HG03571 (cell line): ENCODE results near the gene CMAS.
"Not testable (repeated sequence)": the region's sequence is repeated elsewhere in the genome, so short reads cannot be mapped to it uniquely, and the experiment has no call there.

ENCODE experiments used
- ATAC-seq: cut with Tn5 transposase; IDR thresholded peaks from one replicate; pipeline ENCODE4 v1.9.1; 2021; ENCODE audit not compliant: unreplicated experiment

Gene CMAS

DNA sequence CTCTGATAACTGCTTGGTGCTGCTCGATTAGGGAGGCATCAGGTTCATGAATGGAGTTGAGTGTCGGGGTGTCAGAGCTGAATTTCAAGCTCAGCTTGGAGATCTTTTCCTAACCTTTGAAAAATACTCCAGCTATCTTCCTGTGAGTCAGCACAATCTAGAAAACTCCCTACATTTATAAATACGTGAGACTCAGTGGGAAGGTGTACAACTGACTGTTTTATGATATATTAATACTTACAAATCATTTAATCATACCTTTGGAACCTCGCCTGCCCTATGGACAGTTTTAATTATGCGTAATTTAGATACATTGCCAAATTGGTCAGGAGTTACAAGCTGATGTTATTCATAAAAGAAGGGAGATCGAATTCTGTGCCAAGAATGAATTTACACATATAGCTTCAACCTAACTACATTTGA, 961 bp downstream of the CMAS start:
- ATAC-seq = no peak

DNA sequence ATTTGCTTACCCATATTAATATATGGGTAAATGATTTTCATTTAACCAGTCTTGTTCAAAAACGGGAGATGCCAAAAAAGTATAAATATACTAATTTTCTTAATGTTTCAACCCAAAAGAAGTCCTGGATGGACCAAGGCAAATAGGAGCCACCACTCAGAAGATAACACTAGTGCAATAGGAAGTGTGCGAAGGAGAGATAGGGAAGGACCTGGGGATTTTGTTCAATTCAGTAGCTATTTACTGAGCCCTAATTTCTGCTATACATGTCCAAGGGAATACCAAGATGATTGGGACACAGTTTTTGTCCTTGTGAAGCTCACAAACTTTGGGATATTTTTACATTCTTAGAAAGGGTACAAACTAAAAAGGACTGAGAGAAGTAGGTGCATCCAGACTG, 1.5 kb downstream of the CMAS start:
- ATAC-seq = no peak

DNA sequence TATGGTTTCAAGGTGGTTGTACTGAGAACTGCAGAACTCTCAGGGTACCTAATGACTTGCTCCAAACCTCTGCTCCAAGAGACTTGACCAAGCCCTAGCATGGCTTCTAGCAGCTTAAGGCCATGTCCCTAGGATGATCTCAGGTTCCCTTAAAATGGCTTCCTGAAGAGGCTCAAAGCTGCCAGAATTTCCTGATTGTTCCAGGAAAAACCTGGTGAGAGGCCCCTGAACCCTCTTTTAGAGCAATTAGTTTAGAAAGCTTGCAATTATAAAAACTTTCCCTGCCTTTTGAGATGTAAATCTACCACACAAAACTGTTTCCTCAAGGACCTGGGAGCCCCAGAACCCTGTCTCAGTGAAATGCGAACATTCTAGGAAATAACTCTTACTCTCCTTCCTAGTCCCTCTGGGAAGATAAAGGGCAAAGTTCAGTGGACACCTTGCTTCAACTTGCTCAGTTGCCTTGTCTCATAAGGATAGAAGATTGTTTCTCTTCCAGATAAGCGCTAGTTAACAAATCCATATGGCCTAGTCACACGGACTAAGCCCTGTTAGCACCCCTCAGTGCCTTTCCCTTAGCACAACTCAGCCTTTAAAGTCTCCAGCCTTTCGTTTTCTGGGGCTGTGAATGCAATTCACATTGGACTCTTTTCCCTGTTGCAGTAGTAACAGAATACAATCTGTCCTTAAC, 2.5 kb downstream of the CMAS start:
- no peak for ATAC-seq

DNA sequence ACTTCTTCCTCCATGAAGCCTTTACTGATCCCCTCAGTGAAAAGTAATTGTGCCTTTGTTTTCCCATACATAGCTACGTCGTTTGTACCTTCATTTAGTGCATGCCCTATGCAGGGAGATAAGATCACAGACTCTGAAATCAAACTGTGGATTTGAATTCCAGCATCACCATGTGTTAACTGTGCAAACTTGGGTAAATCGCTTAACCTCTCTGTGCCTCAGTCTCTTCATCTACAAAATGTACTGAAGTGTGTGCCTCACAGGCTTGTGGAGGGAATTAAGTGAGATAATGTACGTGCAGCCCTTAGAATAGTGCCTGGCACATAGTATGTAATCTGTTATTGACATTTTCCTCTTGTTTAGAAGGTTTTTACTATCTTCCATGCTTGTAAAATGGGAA, 4.1 kb downstream of the CMAS start:
- ATAC-seq = no peak

DNA sequence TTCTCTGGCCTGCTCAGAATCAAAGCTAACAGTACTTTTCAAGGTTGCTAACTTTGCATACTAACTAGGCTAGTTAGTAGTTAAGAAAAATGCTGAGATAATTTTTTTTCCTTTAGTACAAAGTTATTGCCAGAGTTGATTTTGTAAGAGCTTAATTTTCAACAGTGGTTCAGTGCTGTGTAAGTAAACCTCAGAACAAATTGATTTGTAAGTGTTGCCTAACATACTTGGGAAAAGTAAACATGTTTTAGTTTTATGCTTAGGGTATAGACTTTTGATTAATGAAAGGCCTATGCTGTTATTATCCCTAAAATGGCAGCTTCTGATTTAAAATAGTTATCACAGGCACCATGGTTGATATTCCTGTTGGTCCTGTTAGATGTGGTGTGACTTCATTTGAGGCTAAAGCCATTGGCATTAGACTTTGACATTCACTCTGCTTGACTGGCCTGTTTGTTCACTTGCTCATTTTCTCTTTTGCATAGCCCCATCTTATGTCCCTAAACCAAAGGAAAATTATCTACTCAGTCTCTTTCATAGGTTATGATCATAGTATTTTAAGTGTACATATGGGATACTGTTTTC, 5.2 kb downstream of the CMAS start:
- no peak for ATAC-seq

DNA sequence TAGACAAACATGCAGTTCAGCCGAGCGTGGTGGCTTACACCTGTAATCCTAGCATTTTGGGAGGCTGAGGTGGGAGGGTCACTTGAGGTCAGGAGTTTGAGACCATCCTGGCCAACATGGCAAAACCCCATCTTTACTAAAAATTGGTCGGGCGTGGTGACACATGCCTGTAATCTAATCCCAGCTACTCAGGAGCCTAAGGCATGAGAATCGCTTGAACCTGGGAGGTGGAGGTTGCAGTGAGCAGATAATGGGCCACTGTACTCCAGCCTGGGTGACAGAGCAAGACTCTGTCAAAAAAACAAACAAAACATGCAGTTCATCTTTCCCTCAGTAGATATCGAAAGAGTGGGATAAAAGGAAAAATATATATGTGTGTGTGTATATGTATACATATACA, 7.0 kb downstream of the CMAS start:
- ATAC-seq = not testable (repeated sequence)

DNA sequence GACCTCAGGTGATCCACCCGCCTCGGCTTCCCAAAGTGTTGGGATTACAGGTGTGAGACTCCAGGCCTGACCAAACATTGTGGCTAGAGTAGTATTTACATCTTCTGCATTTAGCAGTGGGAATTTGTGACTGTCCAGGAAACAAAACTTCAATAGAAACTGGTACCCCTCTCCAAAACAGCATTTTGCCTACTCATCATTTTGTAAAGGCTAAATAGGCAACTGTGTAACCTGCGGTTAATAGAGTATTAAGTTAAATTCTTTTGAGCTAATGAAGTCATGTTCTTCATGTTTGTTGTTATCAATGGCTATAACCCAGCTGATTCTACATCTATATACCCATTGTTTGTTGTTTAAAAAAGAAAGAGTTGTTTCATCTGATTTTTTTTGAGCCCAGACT, 8.1 kb downstream of the CMAS start:
- no peak for ATAC-seq

DNA sequence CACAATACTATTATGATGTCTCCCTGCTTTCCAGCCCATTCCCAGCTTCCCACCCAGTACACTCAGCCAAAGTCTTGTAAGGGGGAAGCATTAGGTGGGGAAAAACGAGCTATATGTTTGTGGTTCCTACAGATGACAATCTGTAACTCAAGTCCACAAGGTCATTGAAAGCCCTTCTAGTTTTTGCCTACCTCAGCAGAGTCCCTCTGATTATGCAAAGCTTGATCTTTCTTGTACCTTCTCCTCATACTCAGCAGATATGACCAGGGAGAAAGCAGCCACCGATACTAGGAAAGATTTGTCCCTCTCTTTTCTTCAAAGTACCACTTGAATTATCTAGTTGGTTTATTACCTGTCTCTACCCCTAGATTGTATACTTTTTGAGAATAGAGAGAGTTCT, 10.6 kb downstream of the CMAS start:
- no peak for ATAC-seq

DNA sequence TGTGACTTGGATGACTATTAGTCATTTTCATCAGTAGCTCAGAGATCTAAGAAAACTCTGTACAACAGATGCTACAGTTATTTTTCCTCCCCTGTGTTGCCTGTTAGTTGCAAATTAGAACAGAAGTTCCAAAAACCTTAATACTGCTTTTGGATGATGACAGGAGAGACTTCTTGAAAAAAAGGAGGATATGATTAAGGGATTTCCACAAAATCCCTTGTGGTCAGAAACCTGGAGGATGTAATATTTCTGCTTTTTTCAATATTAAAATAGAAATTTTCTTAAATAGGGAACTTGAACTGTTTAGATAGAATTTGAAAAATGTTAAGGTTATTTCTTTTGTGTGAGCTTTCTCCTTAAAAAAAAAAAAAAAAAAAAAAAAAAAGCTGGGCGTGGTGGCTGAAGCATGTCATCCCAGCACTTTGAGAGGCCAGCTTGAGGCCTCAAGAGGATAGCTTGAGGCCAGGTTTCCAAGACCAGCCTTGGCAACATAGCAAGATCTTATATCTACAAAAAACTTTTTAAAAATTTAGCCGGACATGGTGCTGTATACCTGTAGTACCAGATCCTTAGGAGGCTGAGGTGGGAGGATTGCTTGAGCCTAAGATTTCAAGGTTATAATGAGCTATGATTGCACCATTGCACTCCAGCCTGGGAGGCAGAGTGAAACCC, 14.1 kb downstream of the CMAS start:
- no peak for ATAC-seq

DNA sequence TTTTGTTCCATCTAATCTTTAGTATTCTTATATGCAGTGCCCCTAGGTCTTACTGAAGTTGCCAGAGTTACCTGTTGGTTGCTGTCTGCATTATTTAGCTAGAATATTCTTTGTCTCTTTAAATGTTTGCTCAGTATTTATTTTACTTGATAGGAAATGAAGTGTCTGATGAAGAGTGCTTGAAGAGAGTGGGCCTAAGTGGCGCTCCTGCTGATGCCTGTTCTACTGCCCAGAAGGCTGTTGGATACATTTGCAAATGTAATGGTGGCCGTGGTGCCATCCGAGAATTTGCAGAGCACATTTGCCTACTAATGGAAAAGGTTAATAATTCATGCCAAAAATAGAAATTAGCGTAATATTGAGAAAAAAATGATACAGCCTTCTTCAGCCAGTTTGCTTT, 18.9 kb downstream of the CMAS start:
- ATAC-seq = no peak

DNA sequence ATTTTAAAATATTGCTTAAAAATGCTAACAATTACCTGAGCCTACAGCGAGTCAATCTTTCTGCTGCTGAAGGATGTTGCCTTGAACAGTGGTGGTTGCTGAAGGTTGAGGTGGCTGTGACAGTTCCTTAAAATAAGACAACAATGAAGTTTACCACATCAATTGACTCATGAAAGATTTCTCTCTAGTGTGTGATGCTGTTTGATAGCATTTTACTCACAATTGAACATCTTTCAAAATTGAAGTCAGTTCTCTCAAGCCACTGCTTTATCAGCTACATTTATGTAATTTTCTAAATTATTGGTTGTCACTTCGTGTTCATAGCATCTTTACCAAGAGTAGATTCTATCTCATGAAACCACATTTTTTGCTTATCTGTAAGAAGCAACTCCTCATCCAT, 20.3 kb downstream of the CMAS start:
- no peak for ATAC-seq

DNA sequence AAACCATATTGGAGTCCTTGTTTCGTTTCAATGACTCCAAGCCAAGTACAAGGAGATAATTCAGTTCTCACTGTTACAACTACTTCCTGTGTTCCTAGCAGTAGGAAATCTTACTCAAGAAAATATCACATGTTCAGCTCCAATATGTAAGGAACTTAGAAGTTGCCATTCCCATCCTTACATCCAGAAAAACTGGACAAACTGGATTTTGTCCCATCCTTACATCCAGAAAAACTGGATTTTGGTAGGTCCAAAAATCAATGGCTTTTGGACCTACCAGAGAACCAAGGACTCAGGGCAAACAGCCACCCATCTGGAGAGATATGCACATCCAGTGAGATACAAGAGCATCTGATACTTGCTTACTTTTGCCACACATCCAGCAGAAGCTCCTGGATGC, 23.8 kb downstream of the CMAS start:
- no peak for ATAC-seq

DNA sequence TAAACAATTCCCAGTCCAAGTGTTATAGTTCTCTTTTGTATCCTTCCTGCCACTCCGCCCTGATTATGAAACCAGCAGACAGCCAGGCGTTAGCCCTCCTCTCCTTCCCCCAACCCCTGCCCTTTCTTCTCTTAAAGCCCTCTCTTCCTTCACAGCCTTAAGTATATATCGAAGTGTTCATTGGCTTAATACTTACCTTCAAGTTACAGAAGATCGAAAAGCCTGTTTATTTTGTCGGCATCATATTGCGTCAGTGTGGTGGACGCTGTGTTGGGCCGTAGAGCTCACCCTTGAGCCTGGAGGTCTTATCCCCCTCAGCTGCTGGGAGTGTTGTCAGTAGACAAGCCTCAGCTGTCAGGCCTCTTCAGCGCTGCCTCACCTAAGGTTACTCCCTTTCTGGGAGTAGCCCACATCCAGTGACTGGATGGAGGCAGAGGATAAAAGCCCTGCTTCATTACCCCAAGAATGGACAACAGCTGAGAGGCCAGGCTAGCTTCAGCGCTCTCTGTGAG, 36.2 kb downstream of the CMAS start:
- no peak for ATAC-seq

DNA sequence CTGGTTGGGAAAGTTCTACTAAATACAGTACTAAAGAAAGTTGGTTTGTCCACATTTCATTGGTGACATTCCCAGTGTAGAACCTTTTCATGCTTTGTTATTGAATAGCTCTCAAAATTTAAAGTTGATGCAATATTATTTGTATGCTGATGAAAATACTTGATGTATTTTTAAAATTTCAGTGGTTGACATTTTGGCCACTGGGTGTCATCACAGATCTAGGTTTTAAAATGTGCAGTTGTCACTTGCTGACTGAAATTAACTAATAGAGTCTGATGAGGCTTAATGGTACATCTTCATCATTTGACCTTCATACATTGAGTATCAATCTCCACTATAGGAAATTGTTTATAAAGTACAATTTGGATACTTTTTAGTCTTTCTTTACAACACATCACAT, 37.1 kb downstream of the CMAS start:
- ATAC-seq = no peak

DNA sequence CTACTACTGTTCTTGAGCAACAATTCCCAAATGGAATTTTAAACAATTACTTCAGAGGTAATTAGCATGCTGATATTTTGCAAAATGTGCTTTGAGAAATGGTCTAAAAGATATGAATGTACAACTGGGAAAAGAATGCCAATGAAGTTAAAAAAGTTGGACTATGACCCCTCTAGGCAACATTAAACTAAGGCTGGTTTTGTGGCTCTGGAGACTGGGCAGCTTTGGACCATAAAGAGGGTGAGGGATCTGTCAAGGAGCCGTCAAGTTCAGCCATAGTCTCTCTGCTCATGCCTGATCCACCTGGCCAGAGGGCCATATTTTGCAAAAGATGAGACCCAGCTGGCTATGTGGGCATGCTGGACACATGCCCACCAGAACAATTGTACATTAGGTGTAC, 38.8 kb downstream of the CMAS start:
- ATAC-seq = no peak

DNA sequence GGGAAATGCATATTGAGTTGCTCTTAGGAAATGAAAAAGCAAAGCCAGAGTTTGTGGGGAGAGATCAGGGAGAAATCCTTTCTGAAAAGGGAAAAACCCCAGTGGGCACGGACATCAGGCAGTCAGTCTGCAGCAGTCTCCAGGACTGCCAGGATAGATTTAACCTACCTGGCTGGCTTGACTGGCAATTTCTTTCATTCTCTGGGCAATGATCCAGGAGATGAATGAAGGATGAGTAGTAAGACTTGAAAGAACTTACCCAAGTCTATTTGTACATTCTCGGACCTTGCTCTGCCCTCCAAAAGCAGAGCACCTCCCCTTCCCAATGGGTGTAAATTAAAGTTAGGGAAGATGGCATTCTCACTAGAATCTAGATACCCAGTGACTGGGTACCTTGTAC, 42.9 kb downstream of the CMAS start:
- no peak for ATAC-seq

DNA sequence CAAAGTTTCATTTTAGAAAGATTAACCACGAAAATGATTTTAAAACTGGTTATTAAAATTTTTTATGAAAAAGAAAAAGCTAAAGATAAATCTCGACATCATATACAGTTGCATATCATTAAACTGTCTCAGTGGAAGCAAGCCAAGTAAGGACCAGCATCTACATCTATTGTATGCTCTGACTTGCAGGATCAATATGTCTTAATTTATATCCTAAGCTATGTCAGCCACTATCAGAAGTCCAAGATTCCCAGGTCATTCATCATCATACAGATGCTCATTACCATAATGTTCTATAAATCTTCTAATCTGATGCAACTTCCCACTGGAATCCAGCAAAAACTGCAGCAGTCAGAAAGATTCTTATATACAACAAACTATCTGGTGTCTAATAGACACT, 43.5 kb downstream of the CMAS start:
- ATAC-seq = no peak

DNA sequence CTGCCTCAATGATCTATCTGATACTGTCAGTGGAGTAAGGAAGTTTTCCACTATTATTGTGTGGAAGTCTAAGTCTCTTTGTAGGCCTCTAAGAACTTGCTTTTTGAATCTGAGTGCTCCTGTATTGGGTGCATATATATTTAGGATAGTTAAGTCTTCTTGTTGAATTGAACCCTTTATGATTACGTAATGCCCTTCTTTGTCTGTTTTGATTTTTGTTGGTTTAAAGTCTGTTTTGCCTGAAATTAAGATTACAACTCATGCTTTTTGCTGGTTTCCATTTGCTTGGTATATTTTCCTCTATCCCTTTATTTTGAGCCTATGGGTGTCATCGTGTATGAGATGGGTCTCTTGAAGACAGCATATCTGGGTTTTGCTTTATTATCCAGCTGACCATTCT, 53.0 kb downstream of the CMAS start:
- ATAC-seq = not testable (repeated sequence)

DNA sequence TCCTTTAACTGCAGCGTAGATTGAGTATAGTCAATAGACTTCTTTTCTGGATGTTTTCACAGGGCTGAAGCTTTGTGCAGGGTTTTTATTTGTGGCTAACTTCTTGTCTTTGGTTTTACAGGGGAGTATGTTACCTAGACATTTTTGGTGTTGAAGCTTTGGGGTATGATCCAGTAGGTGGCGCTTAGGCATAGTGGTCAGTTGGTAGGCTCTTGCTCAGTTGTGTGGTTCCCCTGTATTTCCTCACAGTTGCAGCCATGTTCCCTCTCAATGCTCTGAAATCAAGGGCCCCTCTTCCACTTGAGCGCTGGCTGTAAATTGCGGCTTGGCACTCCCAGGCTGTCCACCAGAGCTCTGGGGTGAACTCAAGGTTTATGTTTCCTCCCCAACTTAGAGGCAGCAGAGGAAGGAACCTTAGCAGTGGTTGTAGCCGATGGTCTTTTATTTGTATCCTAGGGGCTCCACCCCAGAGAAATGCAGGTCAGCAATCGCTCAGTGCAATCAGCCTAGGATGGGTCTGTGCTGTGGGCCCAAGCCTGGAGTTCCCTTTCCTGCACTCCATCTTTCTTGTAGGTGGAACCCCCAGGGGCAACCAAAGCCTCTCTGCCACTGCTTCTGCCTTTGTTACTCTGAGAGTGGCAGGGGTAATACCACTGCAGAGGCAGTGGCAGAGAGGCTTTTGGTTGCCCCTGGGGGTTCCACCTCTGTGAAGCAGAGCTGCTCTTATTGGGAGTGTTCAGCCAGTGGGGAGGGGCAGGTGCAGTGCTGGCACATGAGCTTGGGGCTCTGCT, 55.1 kb downstream of the CMAS start:
- ATAC-seq = peak; percentile 68

DNA sequence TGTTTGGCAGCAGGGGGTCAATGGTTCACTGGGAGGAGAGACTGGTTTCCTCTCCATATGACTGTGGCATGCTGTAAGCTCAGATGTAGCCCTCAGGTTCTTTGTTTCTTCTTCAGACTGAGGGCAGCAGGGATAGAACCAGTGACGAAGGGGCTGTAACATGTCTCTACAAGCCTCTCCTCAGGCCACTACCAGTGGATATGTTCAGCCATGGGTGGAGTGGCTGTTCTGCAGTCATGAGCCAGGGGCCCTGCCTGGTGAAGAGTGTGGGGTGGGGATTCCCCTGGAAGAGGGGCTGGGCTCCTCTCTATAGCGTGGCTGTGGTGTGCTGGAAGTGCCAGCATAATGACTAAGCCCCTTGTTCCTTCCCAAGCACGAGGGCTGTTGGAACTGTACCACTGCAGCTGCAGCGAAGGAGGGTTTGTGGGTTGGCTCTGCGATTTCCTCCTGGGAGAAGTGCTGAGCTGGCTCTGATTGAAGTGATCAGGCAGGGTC, 55.8 kb downstream of the CMAS start:
- ATAC-seq = no peak

DNA sequence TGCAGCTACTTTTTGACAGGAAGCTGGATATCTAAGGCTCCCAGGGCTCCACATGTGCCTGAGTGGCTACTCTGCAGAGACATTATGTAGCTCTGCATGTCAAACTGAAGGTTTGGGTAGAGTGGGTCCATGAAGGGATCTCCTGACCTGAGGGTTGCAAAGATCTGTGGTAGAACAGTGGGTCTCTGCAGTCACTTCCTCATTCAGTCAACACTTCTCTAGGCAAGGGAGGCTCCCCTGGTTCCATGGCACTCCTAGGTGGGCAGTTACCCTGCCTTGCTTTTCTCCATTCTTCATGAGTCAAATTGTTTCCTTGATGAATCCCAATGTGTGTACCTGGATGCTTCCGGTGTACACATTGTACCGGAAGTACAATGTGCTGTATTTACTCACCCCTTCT, 57.4 kb downstream of the CMAS start:
- ATAC-seq = no peak
